Activated CD4-positive, alpha-beta T cell treated with anti-CD3 and anti-CD28 coated beads, Interleukin-2, amount 50 U/mL, for 48 hours (primary cell): Measurements from ENCODE around the gene FAM47E.

ENCODE experiments used
- DNase-seq, 2 experiments: peaks; one replicate each; pipeline ENCODE4 v3.0.0-alpha.2; 2020

Gene FAM47E

GRCh38 chr4:76251441-76252270 lies at the start of gene FAM47E:
FAM47E (plus strand) TSS chr4:76251721; CDS start chr4:76251747, 26 bp downstream.
- peak; percentile 29 to 33 for DNase-seq

GRCh38 chr4:76203541-76203940 lies 48.0 kb upstream of the FAM47E start:
- no peak for DNase-seq

DNA sequence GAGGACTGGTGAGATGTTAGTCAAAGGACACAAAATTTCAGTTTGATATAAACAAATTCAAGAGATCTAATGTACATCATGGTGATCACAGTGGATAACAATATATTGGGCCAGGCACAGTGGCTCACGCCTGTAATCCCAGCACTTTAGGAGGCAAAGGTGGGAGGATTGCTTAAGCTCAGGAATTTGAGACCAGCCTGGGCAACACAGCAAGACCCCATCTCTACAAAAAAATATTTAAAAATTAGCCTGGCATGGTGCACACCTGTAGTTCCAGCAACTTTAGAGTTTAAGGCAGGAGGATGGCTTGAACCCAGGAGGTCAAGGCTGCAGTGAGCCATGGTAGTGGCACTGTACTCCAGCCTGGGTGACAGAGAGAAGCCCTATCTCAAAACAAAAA lies 46.6 kb upstream of the FAM47E start:
- DNase-seq, result no peak

DNA sequence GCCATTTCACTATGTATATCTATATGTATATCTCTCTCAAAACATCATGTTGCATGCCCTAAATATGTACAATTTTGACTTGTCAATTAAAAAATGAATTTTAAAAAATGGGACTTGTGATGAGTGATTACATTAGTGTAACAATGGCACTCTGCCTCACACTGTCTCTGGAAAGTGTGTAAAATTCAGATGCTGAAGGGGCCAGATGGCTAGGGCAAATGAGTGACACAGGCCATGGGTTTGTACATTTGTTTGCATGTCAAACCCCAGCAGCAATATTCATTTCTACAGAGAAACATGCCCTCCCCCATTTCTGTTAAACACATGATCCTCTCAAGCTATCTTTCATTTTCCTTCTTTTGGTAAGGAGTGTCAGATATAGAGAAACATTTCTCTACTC lies 46.0 kb upstream of the FAM47E start:
- no peak for DNase-seq

DNA sequence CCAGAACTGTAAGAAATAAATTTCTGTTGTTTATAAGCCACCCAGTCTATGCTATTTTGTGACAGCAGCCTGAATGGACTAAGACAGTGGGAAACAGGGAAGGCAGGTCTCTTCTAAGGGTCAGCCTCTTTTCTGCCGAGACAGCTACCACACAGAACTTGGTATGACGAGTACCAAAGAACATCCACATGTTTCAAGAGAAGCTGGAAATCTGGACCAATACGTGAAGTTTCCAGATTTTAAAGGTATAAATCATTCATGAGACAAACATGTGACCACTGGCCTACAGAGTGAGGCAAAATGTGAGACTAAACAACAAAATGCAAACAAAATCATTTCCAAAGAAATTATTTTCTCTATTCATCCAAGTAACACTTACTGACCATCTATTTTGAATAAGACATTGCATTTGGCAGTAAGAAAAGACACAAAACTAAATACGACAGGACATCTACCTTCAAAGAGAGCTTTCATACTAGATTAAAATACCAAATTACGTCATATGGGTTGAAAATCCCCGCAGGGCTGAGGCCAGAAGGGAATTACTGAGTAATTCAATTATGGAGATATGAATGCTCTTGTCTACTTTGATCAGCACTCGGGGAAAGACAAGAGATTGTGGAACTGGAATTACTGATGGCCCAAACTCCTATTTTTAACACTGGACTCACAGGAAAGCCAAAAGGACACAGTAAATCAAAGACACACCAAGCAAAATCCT lies 45.1 kb upstream of the FAM47E start:
- DNase-seq, result no peak

DNA sequence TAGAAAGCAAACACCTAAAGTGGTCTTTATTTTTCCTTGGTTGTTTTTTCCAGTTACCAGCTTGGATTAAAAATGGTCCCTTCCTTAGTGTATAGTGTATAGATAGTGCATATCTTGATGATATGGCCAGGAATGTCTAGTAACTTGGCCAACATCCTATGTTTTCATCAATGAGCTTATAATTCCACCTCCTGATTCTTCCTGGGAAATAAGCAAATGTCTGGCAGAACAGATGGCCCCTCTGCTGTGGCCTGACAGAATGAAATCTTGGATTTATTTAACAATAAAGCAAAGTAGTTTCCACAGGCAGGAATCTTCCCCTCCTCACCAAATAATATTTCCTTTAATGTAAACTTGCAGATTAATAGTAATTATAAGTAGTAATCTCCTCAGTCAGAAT lies 44.0 kb upstream of the FAM47E start:
- DNase-seq, result no peak

GRCh38 chr4:76208005-76208765 lies 43.3 kb upstream of the FAM47E start:
- no peak for DNase-seq

DNA sequence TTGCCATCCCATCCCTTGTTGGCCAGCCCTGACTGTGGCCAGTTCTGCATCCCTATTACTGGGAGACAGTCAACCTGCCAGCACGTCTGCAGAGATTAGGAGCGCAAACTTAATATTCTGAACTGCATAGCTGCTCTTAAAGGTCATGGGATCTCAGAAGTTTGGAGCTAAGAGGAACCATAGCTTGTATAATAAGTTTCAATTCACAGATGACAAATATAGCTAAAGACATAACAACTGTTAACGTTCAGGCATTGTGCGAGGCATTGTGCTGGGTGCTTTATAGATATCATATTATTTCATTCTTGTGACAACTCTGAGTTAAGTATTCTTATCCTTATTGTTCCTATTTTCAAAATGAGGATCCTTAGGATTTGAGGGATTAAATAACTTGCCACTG lies 41.6 kb upstream of the FAM47E start:
- DNase-seq, result no peak

DNA sequence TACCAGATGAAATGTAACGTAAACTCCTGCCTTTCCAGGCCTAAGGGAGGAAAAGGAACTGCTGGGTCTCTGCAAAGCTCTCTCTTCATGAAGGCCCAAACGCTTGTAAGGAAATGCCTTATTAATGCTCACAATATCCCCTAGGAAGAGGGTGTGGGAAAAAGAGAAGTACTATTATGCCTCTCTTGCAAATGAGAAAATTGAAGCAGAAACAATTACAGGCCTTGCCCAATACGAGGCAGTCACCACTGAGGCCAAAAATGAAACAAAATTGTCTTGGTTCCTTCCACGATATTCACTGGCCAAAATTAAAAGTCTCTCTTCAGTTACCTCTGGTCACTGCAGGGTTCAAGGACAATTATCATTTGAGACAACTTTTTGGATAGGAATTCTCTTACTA lies 41.1 kb upstream of the FAM47E start:
- no peak for DNase-seq

DNA sequence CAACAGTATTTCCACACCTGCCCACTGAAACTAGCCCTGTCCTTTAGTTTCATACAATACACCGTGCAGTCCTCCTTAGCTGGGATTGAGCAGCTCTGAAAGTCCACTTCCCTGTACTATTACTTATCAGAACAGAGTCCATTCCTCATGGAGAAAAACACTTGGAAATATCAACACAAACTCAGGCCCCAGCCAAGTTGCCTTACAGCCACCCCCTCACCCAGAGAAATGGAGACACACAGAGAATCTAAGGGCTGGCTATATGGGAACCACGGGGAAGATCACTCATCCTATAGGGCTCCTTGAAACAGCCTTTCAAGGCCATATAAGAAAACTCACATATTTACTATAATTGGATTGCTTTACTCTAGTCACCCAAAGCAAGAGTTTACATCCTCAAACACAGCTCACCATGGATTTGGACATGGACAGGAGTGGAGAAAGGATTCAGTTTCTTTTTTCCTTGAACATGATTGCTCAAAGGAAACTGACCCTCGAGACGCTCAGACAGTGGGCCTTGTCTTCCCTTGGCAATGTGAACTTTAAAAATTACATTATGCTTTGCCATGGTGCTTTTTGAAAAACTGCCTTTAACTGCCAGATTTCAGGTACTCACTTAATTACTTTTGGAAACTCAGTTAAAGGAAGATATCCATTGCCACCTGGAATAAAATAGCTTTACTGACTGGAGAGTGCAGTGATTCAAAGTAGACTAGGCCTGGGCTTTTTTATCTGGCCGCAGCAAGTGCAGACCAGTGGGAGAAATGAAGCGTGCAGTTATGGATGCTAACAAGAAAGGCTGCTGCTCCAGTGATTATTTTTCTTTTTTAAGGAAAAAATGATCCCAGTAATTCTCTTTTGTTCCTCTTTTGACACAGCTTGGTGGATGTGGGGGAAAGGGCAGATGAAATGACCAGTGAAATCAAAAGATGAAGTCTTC lies 39.5 kb upstream of the FAM47E start:
- DNase-seq, result no peak

DNA sequence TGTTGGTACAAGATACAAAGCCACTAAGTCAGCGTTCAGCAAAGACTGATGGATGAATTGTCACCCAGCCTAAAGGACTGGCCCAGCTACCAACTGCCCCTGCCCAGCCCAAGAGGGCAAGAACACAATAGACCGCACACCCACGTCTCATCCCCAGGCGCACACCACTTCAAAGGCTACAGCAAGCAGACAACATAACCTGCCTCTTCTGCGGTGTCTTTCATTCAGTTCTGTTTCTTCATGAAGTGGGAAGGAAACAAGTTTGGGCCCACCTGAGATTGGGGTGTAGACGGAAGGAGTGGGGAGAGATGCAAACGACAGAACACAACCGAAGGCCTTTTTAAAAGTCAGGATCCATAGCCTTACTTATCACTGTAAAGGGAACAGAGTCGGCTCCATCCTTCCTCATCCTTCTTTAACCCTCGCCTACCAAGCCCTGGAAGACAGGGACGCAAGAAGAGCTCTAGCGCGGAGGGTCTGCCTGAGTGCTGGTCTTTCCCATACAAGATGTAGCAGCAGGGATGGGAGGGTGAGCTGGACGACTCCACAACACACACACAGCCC lies 38.6 kb upstream of the FAM47E start:
- DNase-seq, result peak; percentile 19 to 44

DNA sequence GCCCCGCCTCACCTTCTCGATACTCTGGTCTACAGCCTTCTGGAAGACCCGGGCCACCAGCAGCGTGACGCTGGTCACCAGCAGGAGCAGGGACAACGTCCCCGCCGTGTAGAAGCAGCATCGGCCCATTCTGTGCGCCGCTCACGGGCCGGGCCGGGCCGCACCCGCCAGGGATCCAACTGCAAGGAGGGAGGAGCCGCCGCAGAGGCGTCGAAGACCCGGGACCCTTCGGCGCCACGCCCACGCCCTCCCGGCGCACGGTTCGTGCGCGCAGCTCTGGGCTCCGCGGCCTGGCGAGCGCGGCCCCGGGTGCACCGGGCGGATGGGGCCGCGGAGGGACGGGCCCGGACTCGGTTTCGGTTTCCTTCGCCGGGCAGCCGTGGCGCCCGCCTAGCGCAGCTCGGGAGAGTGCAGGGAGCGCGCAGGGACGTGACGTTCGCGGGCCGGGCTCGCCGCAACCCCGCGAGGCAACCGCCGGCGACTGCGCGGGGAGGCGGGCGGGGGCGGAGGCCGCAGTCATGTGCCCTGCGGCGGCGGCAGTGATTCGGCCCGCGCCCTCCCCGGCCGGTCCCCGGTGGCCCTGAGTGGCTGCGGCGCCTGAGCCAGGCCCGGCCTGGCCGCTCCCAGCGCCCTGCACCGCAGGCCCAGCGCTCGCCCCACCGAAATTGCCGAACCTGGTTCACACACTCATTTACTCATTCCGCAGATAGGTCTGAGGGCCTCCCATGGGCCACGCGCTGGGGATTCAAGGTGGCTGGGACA lies 37.9 kb upstream of the FAM47E start, which contains the start of gene SCARB2:
Gene SCARB2 (minus strand): TSS at position 410 of the 762 bp plus-strand sequence. CDS start 281 bp downstream, at position 129.
- peak; percentile 64 to 69 for DNase-seq

DNA sequence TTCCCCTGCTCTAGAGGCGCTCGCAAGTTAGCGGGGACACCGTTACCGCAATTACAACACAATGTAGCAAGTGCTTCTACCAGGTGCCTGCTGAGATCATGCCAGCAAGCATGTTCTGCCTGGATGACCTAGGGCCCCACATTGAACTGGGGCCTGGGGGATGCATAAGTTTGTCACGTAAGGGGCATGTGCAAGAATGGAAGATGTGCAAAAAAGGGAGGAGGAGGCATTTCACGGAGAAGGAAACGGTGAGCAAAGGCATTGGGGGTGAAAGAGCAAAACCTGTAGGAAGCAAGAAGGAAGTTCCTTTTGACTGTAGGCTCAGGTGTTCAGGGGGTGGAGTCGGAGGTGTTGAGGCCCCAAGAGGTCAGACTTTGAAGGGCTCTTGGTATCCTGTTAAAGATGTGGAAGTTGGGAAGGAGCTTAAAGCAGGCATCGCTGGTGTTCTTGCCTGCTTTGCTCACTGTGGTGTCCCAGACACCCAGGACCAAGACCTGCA lies 37.3 kb upstream of the FAM47E start:
- no peak for DNase-seq

- no peak for DNase-seq
These were observed 36.4 kb upstream of the FAM47E start for GRCh38 chr4:76215077-76215476.

DNA sequence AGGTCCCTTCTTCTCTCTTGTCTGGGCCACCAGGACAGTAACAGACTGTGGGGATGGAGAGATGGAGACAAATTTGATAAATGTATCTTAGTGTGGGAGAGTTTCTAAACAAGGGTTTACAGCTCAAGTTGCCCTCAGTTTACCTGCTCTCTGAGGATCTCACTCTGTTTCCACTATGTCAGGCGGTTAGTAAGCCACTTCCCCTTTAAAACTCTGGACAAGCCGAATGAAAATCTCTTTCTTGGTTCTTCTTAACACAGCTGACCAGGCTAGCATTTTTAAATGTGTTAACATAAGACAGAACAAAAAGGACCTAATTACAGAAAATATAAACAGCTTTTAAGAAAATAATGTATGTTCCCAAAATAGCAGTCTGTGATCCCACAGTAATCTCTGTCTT lies 35.0 kb upstream of the FAM47E start:
- no peak for DNase-seq

GRCh38 chr4:76216975-76217814 lies 34.3 kb upstream of the FAM47E start:
- no peak for DNase-seq

DNA sequence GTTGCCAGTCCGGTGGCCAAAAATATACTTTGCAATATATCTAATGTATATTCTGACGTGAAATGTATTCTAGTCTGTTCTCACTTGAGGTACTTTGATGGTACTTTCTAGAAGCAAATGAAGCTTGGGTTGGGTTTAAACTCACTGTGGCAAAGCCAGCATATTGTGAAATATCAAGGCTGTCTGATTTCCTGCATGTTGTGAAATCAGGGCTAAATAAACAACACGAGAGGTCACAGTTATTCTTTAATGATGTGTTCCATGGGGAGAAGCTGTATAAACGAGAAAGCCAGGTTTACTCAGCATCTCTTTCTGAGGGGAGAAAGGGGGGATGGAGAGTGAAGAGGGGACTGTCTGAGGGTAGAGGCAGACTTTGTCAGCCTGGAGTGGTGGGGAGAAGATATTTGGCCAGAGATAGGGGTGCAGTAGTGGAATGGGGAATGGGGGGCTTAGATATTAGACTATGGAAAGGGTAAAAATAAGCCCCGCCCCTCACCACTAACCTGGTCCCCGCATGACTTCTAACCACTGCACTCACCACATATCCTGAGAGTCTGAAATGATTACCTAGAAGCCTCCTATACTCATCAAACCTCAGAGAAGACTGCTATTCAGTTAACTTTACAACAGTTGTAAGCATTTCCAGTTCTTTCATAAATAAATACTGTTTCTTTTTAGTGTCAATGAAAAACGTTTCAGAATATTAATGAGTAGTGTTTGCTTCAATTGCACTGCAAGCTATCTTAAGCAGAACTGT lies 32.0 kb upstream of the FAM47E start:
- no peak for DNase-seq

GRCh38 chr4:76224171-76224570 lies 27.4 kb upstream of the FAM47E start:
- DNase-seq, result no peak

DNA sequence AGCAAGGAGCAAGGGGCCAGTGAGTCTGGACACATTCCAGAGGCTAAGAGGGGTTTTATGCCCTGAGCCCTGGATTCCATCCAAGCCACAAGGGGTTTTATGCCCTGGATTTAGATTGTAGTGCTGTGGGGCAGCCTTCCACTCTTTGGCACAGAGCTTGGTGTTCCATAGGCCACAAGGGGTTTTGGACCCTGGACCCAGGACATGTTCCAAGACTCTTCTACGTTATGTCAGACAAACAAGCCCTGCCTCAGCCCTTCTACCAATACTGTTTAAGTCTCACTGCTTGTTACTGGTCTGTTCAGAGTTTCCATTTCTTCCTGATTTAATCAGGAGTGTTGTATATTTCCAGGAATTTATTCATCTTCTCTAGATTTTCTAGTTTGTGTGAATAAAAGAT lies 25.1 kb upstream of the FAM47E start:
- no peak for DNase-seq
